K562 (cell line): ENCODE results near the gene PCCA. TPM values are rescaled to one million over a fixed set of nuclear protein-coding genes. Genes with fewer than 3 reads are reported as not detected.

Experiments
- ATAC-seq: fragments of 200-7000 bp; cut with Tn5 transposase; 3 replicates; pipeline ENCODE4 v1.9.1; 2020; ENCODE audit warnings: moderate library complexity
- BruUV-seq: library from RNA; stranded (reverse); fragments of 400-500 nt; replicated peaks from 2 replicates; lab custom pipeline; 2021; lab: Mats Ljungman, UMichigan
- CTCF ChIA-PET: fragments of 300-600 bp; formaldehyde crosslinking; extraction: SDS; loops from one replicate; lab custom pipeline; 2021; ENCODE audit warnings: low intra/inter-chr PET ratio; lab: Yijun Ruan, JAX
- POLR2A ChIA-PET: fragments of 300-600, 350-650 bp; sonication (Branson Sonifier 250); formaldehyde crosslinking; extraction: SDS; loops from one replicate; lab custom pipeline; 2021; ENCODE audit warnings: antibody characterized with exemption, inconsistent platforms; lab: Yijun Ruan, JAX
- DNase-seq, 4 experiments: peaks; one replicate each; pipeline versions ENCODE4 v3.0.0 to v3.0.0-alpha.2; 2011 to 2018; ENCODE audit warnings: low spot score in 3 of 4, mixed read lengths in 3 of 4; ENCODE audit errors: extremely low read depth in 1 of 4
- FAIRE-seq: peaks from 2 replicates; lab custom pipeline; 2011; peaks lifted over from hg19 to GRCh38; lab: Jason Lieb, UNC
- H2AFZ ChIP-seq: 2 replicates; pipeline ENCODE4 v1.6.0; 2011; ENCODE audit warnings: low read depth, low read length, control low read depth, inconsistent platforms
- H3K27ac ChIP-seq: fragments of 200-600 bp; 3 replicates; pipeline ENCODE4 v1.8.0; 2011; ENCODE audit warnings: low read depth, mild to moderate bottlenecking, control low read depth, inconsistent platforms, low read length, moderate library complexity, mixed read lengths; ENCODE audit errors: extremely low read depth
- H3K27me3 ChIP-seq, 2 experiments: fragments of 300-600 bp in 1 of 2; 2 replicates in 1 of 2; 3 replicates in 1 of 2; pipeline versions ENCODE4 v1.6.0 to v1.8.0; 2011; ENCODE audit warnings: inconsistent platforms in 2 of 2, low read length in 2 of 2, mild to moderate bottlenecking in 1 of 2, mixed read lengths in 1 of 2, moderate library complexity in 1 of 2; ENCODE audit not compliant: control insufficient read depth in 2 of 2, insufficient read depth in 2 of 2
- H3K36me3 ChIP-seq: fragments of 300-600 bp; 3 replicates; pipeline ENCODE4 v1.8.0; 2011; ENCODE audit warnings: mild to moderate bottlenecking, low read length, inconsistent platforms; ENCODE audit not compliant: control insufficient read depth, insufficient read depth
- H3K4me1 ChIP-seq, 2 experiments: fragments of 200-600 bp in 1 of 2; replicated peaks in 1 of 2; 2 replicates in 1 of 2; 3 replicates in 1 of 2; pipeline versions ENCODE4 v1.5.1 to v1.8.0; 2011; ENCODE audit warnings: inconsistent platforms in 2 of 2, low read length in 2 of 2, mild to moderate bottlenecking in 1 of 2, mixed read lengths in 1 of 2, moderate library complexity in 1 of 2; ENCODE audit not compliant: control insufficient read depth in 2 of 2, insufficient read depth in 2 of 2
- H3K4me2 ChIP-seq: 2 replicates; pipeline ENCODE4 v1.6.1; 2011; ENCODE audit warnings: low read length, control low read depth, inconsistent platforms, mixed read lengths; ENCODE audit not compliant: insufficient read depth
- H3K4me3 ChIP-seq: fragments of 200-600 bp; sonication (generic), shearing (Covaris generic); 2 replicates; pipeline ENCODE4 v1.5.1; 2016; ENCODE audit warnings: control low read depth, inconsistent platforms
- H3K79me2 ChIP-seq: fragments of 200-600 bp; 3 replicates; pipeline ENCODE4 v1.8.0; 2011; ENCODE audit warnings: low read length, inconsistent platforms; ENCODE audit not compliant: control insufficient read depth, insufficient read depth
- H3K9ac ChIP-seq, 2 experiments: 2 replicates each; pipeline versions ENCODE4 v1.6.0 to v1.6.1; 2011; ENCODE audit warnings: low read depth in 2 of 2, low read length in 2 of 2, control low read depth in 1 of 2, inconsistent platforms in 1 of 2, mild to moderate bottlenecking in 1 of 2, mixed read lengths in 1 of 2; ENCODE audit not compliant: insufficient read depth in 1 of 2
- H3K9me1 ChIP-seq: one replicate; pipeline ENCODE4 v1.6.0; 2011; ENCODE audit warnings: inconsistent platforms, mild to moderate bottlenecking, low read length, moderate library complexity; ENCODE audit not compliant: control insufficient read depth, insufficient read depth
- H3K9me3 ChIP-seq: replicated peaks from 2 replicates; pipeline ENCODE4 v1.5.1; 2011; ENCODE audit warnings: low read depth, low read length, inconsistent platforms; ENCODE audit not compliant: control insufficient read depth, insufficient read depth
- H4K20me1 ChIP-seq: replicated peaks from 2 replicates; pipeline ENCODE4 v1.6.1; 2011; ENCODE audit warnings: low read length, inconsistent platforms, mixed read lengths; ENCODE audit not compliant: control insufficient read depth, insufficient read depth
- ARID2 ChIP-seq: fragments of 450-650 bp; IDR thresholded peaks from 2 replicates; pipeline ENCODE4 v1.6.1; 2017; ENCODE audit warnings: antibody characterized with exemption, mild to moderate bottlenecking
- ASH1L ChIP-seq: fragments of 450-650 bp; IDR thresholded peaks from 2 replicates; pipeline ENCODE4 v1.6.1; 2018; ENCODE audit warnings: borderline replicate concordance, mild to moderate bottlenecking, low read depth; ENCODE audit not compliant: partially characterized antibody
- BMI1 ChIP-seq: fragments of 150-350 bp; IDR thresholded peaks from 2 replicates; pipeline ENCODE4 v1.6.1; 2014; ENCODE audit warnings: low read length
- BRD9 ChIP-seq: fragments of 450-650 bp; IDR thresholded peaks from 2 replicates; pipeline ENCODE4 v1.6.1; 2018; ENCODE audit warnings: low read depth; ENCODE audit not compliant: partially characterized antibody
- HINFP ChIP-seq: fragments of 450-650 bp; conservative IDR thresholded peaks from 2 replicates; pipeline ENCODE4 v1.6.1; 2016; ENCODE audit warnings: missing genetic modification characterization, low read depth, mild to moderate bottlenecking, control low read depth, missing compliant biosample characterization
- HNRNPLL ChIP-seq: fragments of 200-400 bp; formaldehyde crosslinking; IDR thresholded peaks from 2 replicates; pipeline ENCODE4 v1.6.1; 2017; ENCODE audit warnings: low read length, low read depth, mild to moderate bottlenecking; ENCODE audit not compliant: poor library complexity, severe bottlenecking
- IFI16 ChIP-seq: fragments of 250-450 bp; sonication (Bioruptor Pico); IDR thresholded peaks from 2 replicates; pipeline ENCODE4 v2.1.2; 2022; ENCODE audit warnings: mild to moderate bottlenecking, inconsistent platforms
- KDM4B ChIP-seq, 2 experiments: fragments of 450-650 bp in 1 of 2; sonication (generic) in 1 of 2; IDR thresholded peaks; 2 replicates each; pipeline ENCODE4 v1.6.1; 2016 to 2017; ENCODE audit warnings: borderline replicate concordance in 2 of 2, antibody characterized with exemption in 1 of 2, low read depth in 1 of 2, mild to moderate bottlenecking in 1 of 2
- L3MBTL2 ChIP-seq: fragments of 450-650 bp; IDR thresholded peaks from 2 replicates; pipeline ENCODE4 v1.6.1; 2016; ENCODE audit warnings: mild to moderate bottlenecking, moderate library complexity
- MAFF ChIP-seq: IDR thresholded peaks from 2 replicates; pipeline ENCODE4 v1.6.1; 2012; ENCODE audit warnings: low read length, improper control_type of control experiment
- MAFG ChIP-seq: fragments of 450-650 bp; conservative IDR thresholded peaks from 2 replicates; pipeline ENCODE4 v1.6.1; 2016; ENCODE audit warnings: missing genetic modification characterization, missing compliant biosample characterization
- MAFK ChIP-seq: IDR thresholded peaks from 2 replicates; pipeline ENCODE4 v1.6.1; 2011; ENCODE audit warnings: low read length, improper control_type of control experiment
- MEIS2 ChIP-seq: fragments of 450-650 bp; IDR thresholded peaks from 2 replicates; pipeline ENCODE4 v1.6.1; 2014; ENCODE audit warnings: mild to moderate bottlenecking; ENCODE audit not compliant: partially characterized antibody
- NFATC3 ChIP-seq: fragments of 450-650 bp; IDR thresholded peaks from 2 replicates; pipeline ENCODE4 v1.6.1; 2017; ENCODE audit warnings: mild to moderate bottlenecking
- NFE2L1 ChIP-seq: fragments of 450-650 bp; IDR thresholded peaks from 2 replicates; pipeline ENCODE4 v1.6.1; 2016; ENCODE audit warnings: missing genetic modification characterization, low read depth, mild to moderate bottlenecking, missing compliant biosample characterization, moderate library complexity, borderline replicate concordance
- NR4A1 ChIP-seq, 2 experiments: fragments of 250-450 bp in 1 of 2; fragments of 450-650 bp in 1 of 2; sonication (Bioruptor Pico) in 1 of 2; IDR thresholded peaks; 2 replicates each; pipeline versions ENCODE4 v1.4.0 to v1.6.1; 2016 to 2020; ENCODE audit warnings: mild to moderate bottlenecking in 2 of 2, missing compliant biosample characterization in 1 of 2, missing genetic modification characterization in 1 of 2, moderate library complexity in 1 of 2
- SNIP1 ChIP-seq: fragments of 450-650 bp; IDR thresholded peaks from 2 replicates; pipeline ENCODE4 v1.7.1; 2017; ENCODE audit warnings: low read depth, mild to moderate bottlenecking
- TCF15 ChIP-seq: fragments of 250-450 bp; sonication (Bioruptor Pico); IDR thresholded peaks from 2 replicates; pipeline ENCODE4 v1.8.0; 2022; ENCODE audit warnings: moderate library complexity, mild to moderate bottlenecking, inconsistent platforms
- ZKSCAN1 ChIP-seq: fragments of 150-350 bp; IDR thresholded peaks from 2 replicates; pipeline ENCODE4 v1.6.1; 2016; ENCODE audit warnings: low read depth, low read length
- ZNF316 ChIP-seq: fragments of 450-650 bp; IDR thresholded peaks from 2 replicates; pipeline ENCODE4 v1.6.1; 2016
- ZNF347 ChIP-seq: fragments of 450-650 bp; formaldehyde crosslinking; IDR thresholded peaks from 2 replicates; pipeline ENCODE4 v1.4.0; 2020; ENCODE audit warnings: low read depth, mild to moderate bottlenecking, moderate library complexity
- WGBS: fragments of 100-300 bp; shearing (Covaris generic); methylation state at CpG from one replicate; pipeline ENCODE4 v1.1.6; 2016; ENCODE audit warnings: low coverage, mixed read lengths; ENCODE audit not compliant: insufficient coverage; ENCODE audit errors: missing lambda C conversion rate; 5-methylcytosine and 5-hydroxymethylcytosine counted together
- in situ Hi-C: fragments of 300-500 bp; cut with MboI; formaldehyde crosslinking; loops from 4 replicates; pipeline ENCODE4 v1.15.0; 2018; ENCODE audit warnings: inconsistent platforms, mixed read lengths
- intact Hi-C: fragments of 100-400 bp; cut with micrococcal nuclease; formaldehyde crosslinking; loops from 2 replicates; pipeline ENCODE4 v1.14.2; 2022
- polyA plus RNA-seq, 8 experiments: library from polyadenylated mRNA; depleted of rRNA in 4 of 8; stranded (reverse) in 5 of 8; unstranded in 3 of 8; fragments of >200 nt; fragmentation: Nextera tagmentation in 2 of 8; fragmentation: Illumina TruSeq in 1 of 8; extraction: Ambion mirVana in 2 of 8; extraction: Trizol in 1 of 8; gene quantifications; 2 replicates each; pipeline versions ENCODE4 v1.2.1 to v1.2.3, GENCODE V29; 2011 to 2014; ENCODE audit warnings: inconsistent platforms in 1 of 8, missing spikeins in 1 of 8
- total RNA-seq, 7 experiments: library from RNA; depleted of rRNA in 6 of 7; stranded (reverse); fragments of >200 nt in 6 of 7; fragmentation: Illumina TruSeq in 2 of 7; extraction: Trizol in 2 of 7; gene quantifications; 2 replicates each; pipeline versions ENCODE4 v1.2.1 to v1.2.3, GENCODE V29; 2011 to 2021; ENCODE audit warnings: low replicate concordance in 1 of 7

PCCA gene
- total and polyA plus RNA-seq, 9 of the 15 experiments (the other 6 are each of a cell fraction or from before 2014, with no cell fraction given), result 5.2 to 14.1 (median 9.7) TPM

GRCh38 chr13:100518394-100519062 lies 429.6 kb downstream of the PCCA start:
- no peaks in the 10 kb centered on the region for H3K36me3 ChIP-seq
- intact Hi-C loops, result loop anchor here (10.0 kb wide), 1 partner anchor 474 kb away; no protein-coding TSS in a partner anchor
- DNase-seq, result no peak
- H3K79me2 ChIP-seq, result no peaks in the 10 kb centered on the region
- no peak overlapping the region for H3K27ac ChIP-seq
- CTCF ChIA-PET, result no interaction called here
- no peaks in the 10 kb centered on the region for H3K4me1 ChIP-seq
- POLR2A ChIA-PET, result no interaction called here
- no TSS peak for BruUV-seq
- ATAC-seq, result no peak
- no peak for FAIRE-seq
- WGBS, result 62% methylated on average over 8 of the region's 8 CpGs
- H3K27me3 ChIP-seq, result no peaks in the 10 kb centered on the region
- H3K9me1 ChIP-seq, result no peaks in the 10 kb centered on the region
- no peaks in the 10 kb centered on the region; the same call in 1 of the 2 replicates for H4K20me1 ChIP-seq
- H2AFZ ChIP-seq, result no peak overlapping the region
- H3K9me3 ChIP-seq, result no peaks in the 10 kb centered on the region
- H3K4me2 ChIP-seq, result no peak overlapping the region
- in situ Hi-C loops, result loop anchor here (10.0 kb wide), 1 partner anchor 614 kb away; no protein-coding TSS in a partner anchor
- H3K4me3 ChIP-seq, result no peak overlapping the region
- H3K9ac ChIP-seq, result no peak overlapping the region
- TF ChIP-seq NR4A1 (CRISPR knock-in tag; IDR thresholded peaks at IDR 0.05) (no peak), NR4A1 (tag; IDR thresholded peaks at IDR 0.05) (no peak), IFI16 (no peak), MEIS2 (no peak), NFE2L1 (tag) (peak; percentile 41; the same call in 1 of the 2 replicates), NFATC3 (no peak), ASH1L (no peak), KDM4B (IDR thresholded peaks at IDR 0.05; ENCODE audit: borderline replicate concordance in 2 of 2, low read depth in 1 of 2) (no peak), ZKSCAN1 (no peak), ZNF347 (CRISPR knock-in tag) (no peak), MAFF (peak; percentile 63; the same call in 1 of the 2 replicates), MAFG (tag) (peak; percentile 66), SNIP1 (no peak), HINFP (tag) (no peak), BMI1 (no peak), L3MBTL2 (no peak), ARID2 (no peak), TCF15 (CRISPR knock-in tag) (no peak), MAFK (peak; percentile 52; the same call in 1 of the 2 replicates), BRD9 (no peak), ZNF316 (peak; percentile 46), HNRNPLL (no peak)
